NCI-H510A treated with DMSO at 0.1 percent for 48 hours (cell line): Measurements from ENCODE around the gene PRSS36.
"Not testable (repeated sequence)": the region's sequence is repeated elsewhere in the genome, so short reads cannot be mapped to it uniquely, and the experiment has no call there.

Experiments
- DNase-seq: peaks from one replicate; lab custom pipeline; 2025; lab: John Stamatoyannopoulos, UW

PRSS36 gene

GRCh38 chr16:31120129-31120528 is 29.7 kb downstream of the PRSS36 start:
- DNase-seq = no peak

GRCh38 chr16:31118223-31119155 is 31.4 kb downstream of the PRSS36 start:
- DNase-seq = no peak

GRCh38 chr16:31117384-31118222 is 32.3 kb downstream of the PRSS36 start, which contains the start of gene KAT8:
KAT8 (plus strand) TSS chr16:31117664; CDS start chr16:31117682, 18 bp downstream.
- DNase-seq = peak; percentile 98

GRCh38 chr16:31114468-31114867 is 35.4 kb downstream of the PRSS36 start:
- DNase-seq = no peak

GRCh38 chr16:31113121-31114120 is 36.4 kb downstream of the PRSS36 start:
- no peak for DNase-seq

- no peak for DNase-seq
Measured at GRCh38 chr16:31112711-31113110, 37.2 kb downstream of the PRSS36 start.

- DNase-seq = no peak
Measured at GRCh38 chr16:31111881-31112466, 37.9 kb downstream of the PRSS36 start.

GRCh38 chr16:31110106-31111034 is 39.5 kb downstream of the PRSS36 start:
- DNase-seq = no peak

- DNase-seq = no peak
Measured at GRCh38 chr16:31109622-31110021, 40.2 kb downstream of the PRSS36 start.

GRCh38 chr16:31108794-31109558 is 40.9 kb downstream of the PRSS36 start:
- DNase-seq = no peak

GRCh38 chr16:31108035-31108793 is 41.7 kb downstream of the PRSS36 start, which contains the start of gene BCKDK:
BCKDK (plus strand) TSS chr16:31108386; CDS start chr16:31109224, 838 bp downstream.
- DNase-seq = peak; percentile 22

- no peak for DNase-seq
Measured at GRCh38 chr16:31107465-31107867, 42.4 kb downstream of the PRSS36 start.

GRCh38 chr16:31106509-31107464 is 43.1 kb downstream of the PRSS36 start:
- DNase-seq = no peak

- peak; percentile 35 for DNase-seq
Measured at GRCh38 chr16:31105677-31106213, 44.1 kb downstream of the PRSS36 start.

- DNase-seq = not testable (repeated sequence)
Measured at GRCh38 chr16:31100876-31101641, 48.8 kb downstream of the PRSS36 start.
